Measurements from ENCODE around the gene C1orf35.

Gene C1orf35

DNA sequence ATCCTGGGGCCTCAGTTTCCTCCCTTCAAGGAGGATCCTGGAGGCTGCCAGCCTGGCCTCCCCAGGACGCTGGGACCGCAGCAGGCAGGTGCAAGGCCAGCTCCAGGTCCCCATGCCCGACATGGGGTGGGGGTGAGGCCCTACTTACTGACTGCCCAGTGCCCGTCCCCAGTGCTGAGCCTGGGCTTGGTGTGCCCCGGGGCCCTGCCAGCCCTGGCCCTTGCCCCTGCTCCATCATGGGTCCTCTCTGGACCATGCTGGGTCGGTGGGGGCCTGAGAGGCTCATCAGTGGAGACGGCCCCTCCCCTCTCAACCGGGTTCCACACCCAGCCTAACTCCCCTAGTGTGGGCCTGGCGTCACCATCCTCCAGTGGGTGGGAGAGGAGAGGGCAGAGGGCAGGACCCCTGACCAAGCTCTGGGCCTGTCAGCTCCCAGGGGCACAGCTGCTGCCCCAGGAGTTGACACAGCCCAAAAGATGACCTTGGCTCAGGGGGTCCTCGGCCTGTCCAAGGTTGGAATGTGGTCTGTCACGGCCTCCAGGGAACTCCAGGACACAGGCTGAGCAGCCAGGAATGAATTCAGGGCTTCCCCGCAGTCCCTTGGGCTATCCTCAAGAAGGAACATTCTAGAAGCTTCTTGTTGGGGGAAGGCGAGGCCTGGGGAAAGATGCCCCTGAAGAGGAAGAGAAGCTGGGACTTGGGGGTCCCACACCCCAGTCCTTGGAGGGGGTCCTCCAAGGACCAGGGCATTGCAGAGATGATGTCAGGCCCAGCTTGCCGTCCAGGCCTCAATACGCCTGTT lies 38.2 kb downstream of the C1orf35 start:
- peaks cover 3% of the 10 kb centered on the region for H3K27me3 ChIP-seq (ENCODE audit: insufficient read depth, low read depth, severe bottlenecking)
- H3K27ac ChIP-seq: no peak overlapping the region
- TF ChIP-seq, protein P1, sequence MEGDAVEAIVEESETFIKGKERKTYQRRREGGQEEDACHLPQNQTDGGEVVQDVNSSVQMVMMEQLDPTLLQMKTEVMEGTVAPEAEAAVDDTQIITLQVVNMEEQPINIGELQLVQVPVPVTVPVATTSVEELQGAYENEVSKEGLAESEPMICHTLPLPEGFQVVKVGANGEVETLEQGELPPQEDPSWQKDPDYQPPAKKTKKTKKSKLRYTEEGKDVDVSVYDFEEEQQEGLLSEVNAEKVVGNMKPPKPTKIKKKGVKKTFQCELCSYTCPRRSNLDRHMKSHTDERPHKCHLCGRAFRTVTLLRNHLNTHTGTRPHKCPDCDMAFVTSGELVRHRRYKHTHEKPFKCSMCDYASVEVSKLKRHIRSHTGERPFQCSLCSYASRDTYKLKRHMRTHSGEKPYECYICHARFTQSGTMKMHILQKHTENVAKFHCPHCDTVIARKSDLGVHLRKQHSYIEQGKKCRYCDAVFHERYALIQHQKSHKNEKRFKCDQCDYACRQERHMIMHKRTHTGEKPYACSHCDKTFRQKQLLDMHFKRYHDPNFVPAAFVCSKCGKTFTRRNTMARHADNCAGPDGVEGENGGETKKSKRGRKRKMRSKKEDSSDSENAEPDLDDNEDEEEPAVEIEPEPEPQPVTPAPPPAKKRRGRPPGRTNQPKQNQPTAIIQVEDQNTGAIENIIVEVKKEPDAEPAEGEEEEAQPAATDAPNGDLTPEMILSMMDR (IDR thresholded peaks at IDR 0.05; ENCODE audit: low read depth, low read length): no peak
- no peaks in the 10 kb centered on the region for H3K36me3 ChIP-seq
- no peaks in the 10 kb centered on the region for H3K9me3 ChIP-seq (ENCODE audit: severe bottlenecking)
- no peak overlapping the region for H3K4me3 ChIP-seq (ENCODE audit: low read depth, low read length)
- no peak for DNase-seq

DNA sequence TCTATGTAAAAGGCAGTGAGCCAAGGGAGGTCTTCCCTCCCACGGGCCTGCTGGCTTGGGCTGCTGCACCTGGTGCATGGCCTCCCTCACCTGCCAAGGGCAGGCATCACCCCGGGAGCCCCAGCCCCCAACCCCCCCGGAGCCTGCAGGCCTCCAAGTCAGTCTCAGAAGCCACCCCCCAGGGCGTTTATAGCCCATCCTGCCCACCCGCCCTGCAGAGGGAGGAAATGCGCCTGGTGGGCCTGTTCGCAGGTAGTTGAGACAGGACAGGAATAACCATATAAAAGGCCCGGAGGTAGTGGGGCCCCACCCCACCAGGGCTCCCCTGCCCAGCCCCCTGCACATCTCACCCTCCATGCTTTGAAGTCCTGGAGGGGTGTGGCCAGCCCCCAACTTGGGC lies 38.8 kb downstream of the C1orf35 start:
- no peak for DNase-seq
- Histone ChIP-seq H3K27me3 (ENCODE audit: insufficient read depth, low read depth, severe bottlenecking) (peaks cover 8% of the 10 kb centered on the region), H3K27ac (no peak overlapping the region), H3K36me3 (no peaks in the 10 kb centered on the region), H3K9me3 (ENCODE audit: severe bottlenecking) (no peaks in the 10 kb centered on the region), H3K4me3 (ENCODE audit: low read depth, low read length) (no peak overlapping the region)
- TF ChIP-seq, protein P1 (IDR thresholded peaks at IDR 0.05; ENCODE audit: low read depth, low read length): no peak

DNA sequence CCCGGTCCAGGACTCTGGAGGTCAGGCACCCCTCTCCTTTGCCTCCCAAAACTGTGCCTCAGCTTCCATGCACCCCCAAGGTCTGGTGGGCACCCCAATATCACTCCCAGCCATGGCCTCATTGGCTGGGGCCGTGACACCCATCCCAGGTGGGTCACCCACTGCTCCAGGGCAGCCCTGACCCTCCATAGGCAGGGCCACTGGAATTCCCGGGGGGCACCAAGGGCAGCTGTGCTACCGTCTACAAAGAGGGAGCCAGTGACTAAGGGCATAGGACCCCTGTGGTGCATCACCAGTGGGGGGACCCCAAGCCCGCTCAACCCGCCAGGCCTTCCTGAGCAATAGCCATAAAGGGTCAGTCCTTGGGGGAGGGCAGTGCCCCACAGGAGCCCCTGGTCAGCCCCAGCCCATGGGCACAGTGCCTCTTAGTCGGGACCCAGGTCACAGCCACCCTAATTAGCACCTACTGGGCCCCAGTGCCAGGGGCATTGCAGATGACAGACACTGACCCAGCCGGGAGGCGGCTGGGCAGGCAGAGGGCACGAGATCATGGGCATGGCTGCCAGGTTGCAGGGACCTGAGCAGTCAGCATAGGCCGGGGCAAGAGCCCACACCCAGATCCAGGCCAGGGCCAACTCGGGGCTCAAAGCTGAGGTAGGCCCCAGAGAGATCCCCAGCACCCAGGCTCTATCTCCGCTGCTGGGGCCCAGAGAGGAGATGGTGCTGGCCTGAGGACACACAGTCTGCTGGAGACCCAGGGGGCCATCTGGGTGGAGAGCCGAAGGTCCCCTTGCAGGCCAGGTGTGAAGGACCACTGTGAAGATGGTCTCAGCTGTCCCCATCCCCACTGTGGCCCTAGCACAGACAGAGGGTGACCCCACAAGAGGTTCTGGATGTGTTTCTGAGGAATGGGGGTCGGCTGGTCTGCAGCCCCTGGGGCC lies 39.6 kb downstream of the C1orf35 start:
- no peaks in the 10 kb centered on the region for H3K9me3 ChIP-seq (ENCODE audit: severe bottlenecking)
- TF ChIP-seq, protein P1 (IDR thresholded peaks at IDR 0.05; ENCODE audit: low read depth, low read length): no peak

DNA sequence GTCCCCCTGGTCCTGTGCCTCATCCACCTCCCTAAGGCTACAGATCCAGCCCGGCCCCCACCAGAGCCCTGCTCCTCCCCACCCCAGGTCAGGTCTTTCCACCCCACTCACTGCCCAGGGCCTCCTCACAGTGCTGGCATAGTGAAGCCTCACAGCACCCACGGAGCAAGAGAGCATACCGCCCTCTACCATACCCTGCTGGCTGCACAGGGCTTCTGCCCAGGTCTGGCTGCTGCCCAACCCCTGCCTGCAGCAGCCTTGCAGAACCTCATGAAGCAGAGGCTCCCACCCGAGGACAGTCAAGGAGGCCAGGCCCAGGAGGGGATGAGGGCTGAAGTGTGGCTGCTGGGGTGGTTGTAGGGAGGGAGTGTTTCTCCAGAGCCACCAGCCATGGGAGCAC lies 40.3 kb downstream of the C1orf35 start:
- H3K36me3 ChIP-seq: no peaks in the 10 kb centered on the region
- no peaks in the 10 kb centered on the region for H3K9me3 ChIP-seq (ENCODE audit: severe bottlenecking)
- TF ChIP-seq, protein P1 (IDR thresholded peaks at IDR 0.05; ENCODE audit: low read depth, low read length): no peak
- peaks cover 18% of the 10 kb centered on the region for H3K27me3 ChIP-seq (ENCODE audit: insufficient read depth, low read depth, severe bottlenecking)
- H3K27ac ChIP-seq: no peak overlapping the region
- DNase-seq: no peak
- H3K4me3 ChIP-seq (ENCODE audit: low read depth, low read length): no peak overlapping the region

More for the DNA sequence above, 39.6 kb downstream of the C1orf35 start:
- no peak for DNase-seq
- Histone ChIP-seq H3K36me3 (no peaks in the 10 kb centered on the region), H3K27me3 (ENCODE audit: insufficient read depth, low read depth, severe bottlenecking) (peaks cover 16% of the 10 kb centered on the region), H3K27ac (no peak overlapping the region), H3K4me3 (ENCODE audit: low read depth, low read length) (no peak overlapping the region)

DNA sequence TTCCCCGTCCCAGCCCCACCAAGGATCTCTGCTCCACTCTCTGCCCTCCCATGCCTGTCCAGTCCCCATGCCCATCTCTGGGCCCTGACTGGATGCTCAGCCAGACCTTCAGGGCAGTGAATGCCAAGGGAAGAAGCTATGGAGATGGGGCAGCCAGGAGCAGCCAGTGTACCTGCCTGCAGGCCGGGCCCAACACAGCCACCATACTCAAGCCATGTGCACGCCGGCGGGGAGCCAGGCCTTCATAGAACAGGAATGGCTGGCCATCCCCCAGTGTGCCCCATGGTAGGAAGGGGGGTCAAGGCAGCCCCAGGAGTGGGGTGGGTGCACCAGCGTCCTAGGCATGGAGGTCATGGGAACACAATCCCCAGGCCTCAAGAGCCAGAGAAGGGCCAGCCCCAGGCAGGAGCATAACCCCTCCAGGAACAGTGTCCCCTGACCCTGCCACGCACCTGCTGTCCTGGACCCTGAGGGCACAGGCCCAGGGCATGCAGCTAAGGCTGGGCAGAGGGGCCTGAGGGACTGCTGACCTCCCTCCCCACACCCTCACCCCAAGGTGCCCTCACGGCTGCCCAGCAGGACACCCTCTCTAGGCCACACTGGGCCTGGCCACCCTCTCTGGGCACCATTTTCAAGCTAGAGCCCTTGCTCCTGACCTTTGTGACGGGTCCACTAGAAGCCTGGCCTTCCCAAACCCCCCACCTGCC lies 40.9 kb downstream of the C1orf35 start:
- Histone ChIP-seq H3K9me3 (ENCODE audit: severe bottlenecking) (no peaks in the 10 kb centered on the region), H3K36me3 (no peaks in the 10 kb centered on the region), H3K4me3 (ENCODE audit: low read depth, low read length) (no peak overlapping the region), H3K27ac (no peak overlapping the region), H3K27me3 (ENCODE audit: insufficient read depth, low read depth, severe bottlenecking) (peaks cover 17% of the 10 kb centered on the region)
- no peak for DNase-seq
- TF ChIP-seq, protein P1 (IDR thresholded peaks at IDR 0.05; ENCODE audit: low read depth, low read length): no peak

Measured in WERI-Rb-1 (cell line).